Adipocyte (in vitro differentiated cells): ENCODE measurements around the gene PALMD.

ENCODE experiments used
- DNase-seq: peaks from one replicate; pipeline ENCODE4 v3.0.0-alpha.2; 2015; ENCODE audit warnings: low read depth
- H3K27me3 ChIP-seq: replicated peaks from 2 replicates; pipeline ENCODE4 v1.7.0; 2013; ENCODE audit warnings: mild to moderate bottlenecking, low read length, moderate library complexity; ENCODE audit not compliant: control insufficient read depth, insufficient read depth
- H3K36me3 ChIP-seq: 2 replicates; pipeline ENCODE4 v1.7.0; 2013; ENCODE audit warnings: low read length, mild to moderate bottlenecking, moderate library complexity; ENCODE audit not compliant: control insufficient read depth, insufficient read depth, severe bottlenecking
- H3K4me1 ChIP-seq: 2 replicates; pipeline ENCODE4 v1.7.0; 2013; ENCODE audit warnings: mild to moderate bottlenecking, low read length, moderate library complexity; ENCODE audit not compliant: control insufficient read depth, insufficient read depth
- H3K4me3 ChIP-seq: 2 replicates; pipeline ENCODE4 v1.7.0; 2013; ENCODE audit warnings: mild to moderate bottlenecking, low read length, moderate library complexity
- H3K9ac ChIP-seq: 2 replicates; pipeline ENCODE4 v1.7.0; 2013; ENCODE audit warnings: mild to moderate bottlenecking, low read length, moderate library complexity
- H3K9me3 ChIP-seq: 2 replicates; pipeline ENCODE4 v1.7.0; 2013; ENCODE audit warnings: mild to moderate bottlenecking, low read length, moderate library complexity; ENCODE audit not compliant: control insufficient read depth

The PALMD gene

GRCh38 chr1:99646868-99647267, 955 bp downstream of the PALMD start:
- peaks cover 52% of the 10 kb centered on the region for H3K4me1 ChIP-seq
- no peaks in the 10 kb centered on the region for H3K27me3 ChIP-seq
- H3K9ac ChIP-seq: peak overlapping the region; percentile 94
- peak overlapping the region; percentile 88 for H3K4me3 ChIP-seq
- H3K9me3 ChIP-seq: no peaks in the 10 kb centered on the region
- no peak for DNase-seq
- H3K36me3 ChIP-seq: peaks cover 6% of the 10 kb centered on the region

GRCh38 chr1:99647490-99647889, 1.6 kb downstream of the PALMD start:
- H3K4me1 ChIP-seq: peaks cover 55% of the 10 kb centered on the region
- no peaks in the 10 kb centered on the region for H3K27me3 ChIP-seq
- H3K36me3 ChIP-seq: peaks cover 6% of the 10 kb centered on the region
- peak overlapping the region; percentile 94 for H3K9ac ChIP-seq
- DNase-seq: no peak
- no peaks in the 10 kb centered on the region for H3K9me3 ChIP-seq
- H3K4me3 ChIP-seq: peak overlapping the region; percentile 88

GRCh38 chr1:99648107-99648506, 2.2 kb downstream of the PALMD start:
- Histone ChIP-seq H3K4me3 (peak overlapping the region; percentile 88), H3K9me3 (no peaks in the 10 kb centered on the region), H3K9ac (peak overlapping the region; percentile 94), H3K36me3 (peaks cover 6% of the 10 kb centered on the region), H3K4me1 (peaks cover 57% of the 10 kb centered on the region), H3K27me3 (no peaks in the 10 kb centered on the region)
- no peak for DNase-seq

GRCh38 chr1:99650030-99650429, 4.1 kb downstream of the PALMD start:
- no peak for DNase-seq
- no peaks in the 10 kb centered on the region for H3K27me3 ChIP-seq
- peaks cover 6% of the 10 kb centered on the region for H3K36me3 ChIP-seq
- peak overlapping the region; percentile 50 for H3K4me3 ChIP-seq
- H3K9me3 ChIP-seq: no peaks in the 10 kb centered on the region
- H3K4me1 ChIP-seq: peaks cover 40% of the 10 kb centered on the region
- H3K9ac ChIP-seq: no peak overlapping the region

- no peaks in the 10 kb centered on the region for H3K27me3 ChIP-seq
- peaks cover 36% of the 10 kb centered on the region for H3K4me1 ChIP-seq
- DNase-seq: no peak
These were observed 5.0 kb downstream of the PALMD start for GRCh38 chr1:99650773-99651437.

GRCh38 chr1:99652881-99653281, 7.0 kb downstream of the PALMD start:
- Histone ChIP-seq H3K36me3 (peaks cover 10% of the 10 kb centered on the region), H3K27me3 (no peaks in the 10 kb centered on the region), H3K9me3 (no peaks in the 10 kb centered on the region), H3K4me1 (peaks cover 44% of the 10 kb centered on the region), H3K4me3 (no peak overlapping the region), H3K9ac (no peak overlapping the region)
- DNase-seq: no peak

More at GRCh38 chr1:99650773-99651437, 5.0 kb downstream of the PALMD start:
- H3K36me3 ChIP-seq: peaks cover 9% of the 10 kb centered on the region
- H3K4me3 ChIP-seq: peak overlapping the region; percentile 50
- no peaks in the 10 kb centered on the region for H3K9me3 ChIP-seq
- no peak overlapping the region for H3K9ac ChIP-seq

- peaks cover 3% of the 10 kb centered on the region for H3K36me3 ChIP-seq
- H3K27me3 ChIP-seq: no peaks in the 10 kb centered on the region
- DNase-seq: no peak
- H3K4me3 ChIP-seq: no peak overlapping the region
- peaks cover 47% of the 10 kb centered on the region for H3K4me1 ChIP-seq
- H3K9ac ChIP-seq: no peak overlapping the region
- H3K9me3 ChIP-seq: no peaks in the 10 kb centered on the region
These were observed 9.5 kb downstream of the PALMD start for GRCh38 chr1:99655376-99655775.

GRCh38 chr1:99656701-99657100, 10.8 kb downstream of the PALMD start:
- peaks cover 3% of the 10 kb centered on the region for H3K36me3 ChIP-seq
- H3K4me3 ChIP-seq: no peak overlapping the region
- no peaks in the 10 kb centered on the region for H3K9me3 ChIP-seq
- H3K4me1 ChIP-seq: peaks cover 51% of the 10 kb centered on the region
- no peaks in the 10 kb centered on the region for H3K27me3 ChIP-seq
- DNase-seq: no peak
- no peak overlapping the region for H3K9ac ChIP-seq

GRCh38 chr1:99657213-99658030, 11.5 kb downstream of the PALMD start:
- H3K9ac ChIP-seq: no peak overlapping the region
- peaks cover 3% of the 10 kb centered on the region for H3K36me3 ChIP-seq
- no peaks in the 10 kb centered on the region for H3K9me3 ChIP-seq
- peaks cover 54% of the 10 kb centered on the region for H3K4me1 ChIP-seq
- no peak for DNase-seq
- no peaks in the 10 kb centered on the region for H3K27me3 ChIP-seq
- no peak overlapping the region for H3K4me3 ChIP-seq

GRCh38 chr1:99658031-99658290, 12.0 kb downstream of the PALMD start:
- Histone ChIP-seq H3K36me3 (peaks cover 3% of the 10 kb centered on the region), H3K4me1 (peaks cover 52% of the 10 kb centered on the region), H3K9ac (no peak overlapping the region), H3K9me3 (no peaks in the 10 kb centered on the region), H3K27me3 (no peaks in the 10 kb centered on the region), H3K4me3 (no peak overlapping the region)
- DNase-seq: no peak

- H3K9me3 ChIP-seq: no peaks in the 10 kb centered on the region
- H3K36me3 ChIP-seq: peaks cover 17% of the 10 kb centered on the region
- H3K4me3 ChIP-seq: peak overlapping the region; percentile 58
- H3K27me3 ChIP-seq: no peaks in the 10 kb centered on the region
- H3K9ac ChIP-seq: peak overlapping the region; percentile 75
- peaks cover 69% of the 10 kb centered on the region for H3K4me1 ChIP-seq
- DNase-seq: peak; percentile 47
These were observed 13.9 kb downstream of the PALMD start for GRCh38 chr1:99659755-99660210.
